Glomerular visceral epithelial cell (primary cell): ENCODE measurements around the gene PPP2R2B.

Experiments
- DNase-seq: peaks from one replicate; pipeline ENCODE4 v3.0.0-alpha.2; 2016; ENCODE audit errors: extremely low spot score

Gene PPP2R2B

GRCh38 chr5:146548781-146549449 is 329.6 kb downstream of the PPP2R2B start:
- no peak for DNase-seq

- DNase-seq, result no peak
Measured at GRCh38 chr5:146544232-146544631, 334.3 kb downstream of the PPP2R2B start.

DNA sequence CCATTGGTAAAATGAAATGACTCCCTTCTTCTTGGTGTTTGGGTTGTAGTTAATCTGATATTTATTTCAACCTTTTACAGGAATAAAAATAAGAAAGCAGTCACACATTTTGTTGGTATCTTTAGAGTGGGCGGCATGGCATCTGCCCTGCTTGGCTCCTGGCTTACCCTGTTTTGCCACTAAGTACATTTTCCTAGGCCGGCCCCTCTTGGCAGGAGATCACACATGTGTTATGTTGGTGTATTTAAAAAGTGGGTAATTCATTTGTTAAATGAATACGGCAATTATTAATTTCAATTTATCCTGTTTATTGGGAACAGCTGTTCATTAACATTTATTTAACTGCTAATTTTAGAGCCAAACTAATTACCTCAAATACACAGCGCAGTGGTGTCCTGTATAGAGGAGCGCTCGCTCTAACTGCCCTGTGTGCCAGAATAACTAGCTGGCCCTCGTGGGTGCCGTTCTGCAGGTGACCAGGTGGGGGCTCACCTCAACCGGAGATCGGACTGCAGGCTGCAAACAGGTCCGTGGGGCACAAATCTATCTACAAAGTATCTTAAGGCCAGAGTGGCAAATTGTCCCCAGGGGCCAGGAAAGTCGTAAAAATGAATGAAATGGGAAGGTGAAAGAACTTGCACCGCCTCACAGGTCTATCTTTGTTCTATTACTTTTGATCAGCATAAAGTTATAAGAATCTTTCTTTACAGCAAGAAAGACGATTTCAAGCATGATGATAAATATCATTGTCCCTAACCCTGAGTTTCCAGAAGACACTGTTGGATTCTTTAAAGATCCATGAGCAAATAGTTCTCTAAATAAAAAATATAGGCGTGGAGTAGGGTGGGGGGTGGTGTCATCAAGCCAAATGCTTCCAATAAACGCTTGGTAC is 336.4 kb downstream of the PPP2R2B start:
- peak; percentile 70 for DNase-seq

DNA sequence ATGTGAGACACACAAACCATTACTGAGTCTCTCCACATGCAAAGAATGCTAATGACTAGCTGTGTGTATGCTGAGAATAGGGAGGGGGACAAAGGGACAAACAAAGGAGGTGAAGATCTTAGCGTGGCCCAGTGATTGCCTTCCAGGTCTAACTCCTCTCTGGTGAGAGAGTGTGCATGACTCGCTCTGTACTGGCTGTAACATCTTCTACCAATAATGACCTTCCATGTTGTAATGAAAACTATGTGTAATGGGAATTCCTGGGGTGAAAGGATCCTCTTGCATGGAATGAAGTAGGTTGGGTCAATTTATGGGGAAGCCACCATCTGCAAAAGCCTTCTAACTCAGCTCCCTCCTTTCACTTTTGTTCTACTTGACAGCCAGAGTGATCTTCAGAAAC is 338.1 kb downstream of the PPP2R2B start:
- no peak for DNase-seq

GRCh38 chr5:146539973-146540372 is 338.6 kb downstream of the PPP2R2B start:
- no peak for DNase-seq

DNA sequence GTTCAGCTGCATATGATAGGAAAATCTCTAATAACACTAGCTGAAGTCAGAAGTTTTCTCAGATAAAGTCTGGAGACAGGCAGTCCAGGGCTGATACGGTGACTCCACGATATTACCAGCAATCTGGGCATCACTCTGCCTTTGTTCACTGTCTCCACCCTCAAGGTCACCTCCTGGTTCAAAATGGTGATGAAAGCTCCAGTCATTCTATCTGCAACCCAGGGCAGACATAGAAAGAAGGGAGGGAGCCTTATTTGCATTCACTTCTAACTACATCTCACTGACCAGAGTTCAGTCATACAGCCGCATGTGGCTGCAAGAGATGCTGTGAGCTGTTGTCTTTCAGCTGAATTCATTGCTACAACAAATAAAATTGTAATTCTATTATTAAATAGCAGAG is 340.1 kb downstream of the PPP2R2B start:
- no peak for DNase-seq

GRCh38 chr5:146533882-146534281 is 344.7 kb downstream of the PPP2R2B start:
- no peak for DNase-seq

DNA sequence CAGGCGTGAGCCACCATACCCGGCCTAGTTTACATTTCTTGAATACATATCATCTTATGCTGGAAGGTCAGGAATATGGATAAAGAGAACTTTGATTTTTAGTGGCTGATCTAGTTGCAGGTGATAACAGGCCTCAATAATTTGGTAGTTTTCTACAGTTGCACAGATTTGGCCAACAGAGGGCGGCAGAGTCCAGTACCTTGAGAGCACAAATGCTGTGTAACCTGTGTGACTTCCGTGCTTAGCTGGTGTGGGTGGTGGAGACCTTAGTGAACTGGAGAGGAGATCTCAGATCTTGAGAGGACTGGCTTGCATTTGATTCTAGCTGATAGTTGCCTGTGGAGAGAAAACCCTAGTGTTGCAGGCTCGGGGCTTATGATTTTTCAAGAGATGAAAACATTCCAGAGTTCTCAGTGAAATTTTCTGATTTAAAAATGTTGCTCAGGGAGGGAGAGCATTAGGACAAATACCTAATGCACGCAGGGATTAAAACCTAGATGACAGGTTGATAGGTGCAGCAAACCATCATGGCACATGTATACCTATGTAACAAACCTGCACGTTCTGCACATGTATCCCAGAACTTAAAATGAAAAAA is 345.2 kb downstream of the PPP2R2B start:
- peak; percentile 74 for DNase-seq
